Chondrocyte (in vitro differentiated cells): ENCODE data around the gene JAKMIP2. TPM values are rescaled to one million over a fixed set of nuclear protein-coding genes. Genes with fewer than 3 reads are reported as not detected.
"Not testable (repeated sequence)": the region's sequence is repeated elsewhere in the genome, so short reads cannot be mapped to it uniquely, and the experiment has no call there.

Source experiments
- DNase-seq: peaks from one replicate; pipeline ENCODE4 v3.0.0; 2021; ENCODE audit warnings: mixed read lengths, low spot score
- H3K27ac Mint-ChIP-seq: one replicate; pipeline ENCODE4 v1.8.0; 2021; ENCODE audit warnings: mild to moderate bottlenecking, moderate library complexity, mixed read lengths; ENCODE audit not compliant: unreplicated experiment
- H3K27me3 Mint-ChIP-seq: 2 replicates; pipeline ENCODE4 v1.8.0; 2021; ENCODE audit warnings: low read depth, mixed read lengths
- H3K36me3 Mint-ChIP-seq: 2 replicates; pipeline ENCODE4 v1.8.0; 2021; ENCODE audit warnings: low read depth, mixed read lengths
- H3K4me1 Mint-ChIP-seq: 2 replicates; pipeline ENCODE4 v1.8.0; 2021; ENCODE audit warnings: low read depth, mild to moderate bottlenecking, mixed read lengths
- H3K4me3 Mint-ChIP-seq: one replicate; pipeline ENCODE4 v1.8.0; 2021; ENCODE audit warnings: mild to moderate bottlenecking, moderate library complexity, mixed read lengths; ENCODE audit not compliant: unreplicated experiment
- H3K9me3 Mint-ChIP-seq: 2 replicates; pipeline ENCODE4 v1.8.0; 2021; ENCODE audit warnings: low read depth, mixed read lengths
- CTCF ChIP-seq: fragments of 200-600 bp; sonication (generic); IDR thresholded peaks from 2 replicates; pipeline ENCODE4 v1.5.0; 2021; ENCODE audit warnings: antibody characterized with exemption, mild to moderate bottlenecking, moderate library complexity
- total RNA-seq: library from RNA; stranded (reverse); gene quantifications from 3 replicates; pipeline ENCODE4 v1.2.1, GENCODE V29; 2021

Gene JAKMIP2
- total RNA-seq, 1 donor from 2014 or later, result 7.1 TPM

- Mint-ChIP-seq H3K27ac (no peak overlapping the region), H3K27me3 (peaks cover 5% of the 10 kb centered on the region), H3K4me3 (no peak overlapping the region), H3K36me3 (no peaks in the 10 kb centered on the region), H3K4me1 (no peaks in the 10 kb centered on the region), H3K9me3 (peaks cover under 1% of the 10 kb centered on the region)
- no peak for TF ChIP-seq CTCF
- no peak for DNase-seq
Measured at GRCh38 chr5:147809830-147810666, 27.5 kb upstream of the JAKMIP2 start.

DNA sequence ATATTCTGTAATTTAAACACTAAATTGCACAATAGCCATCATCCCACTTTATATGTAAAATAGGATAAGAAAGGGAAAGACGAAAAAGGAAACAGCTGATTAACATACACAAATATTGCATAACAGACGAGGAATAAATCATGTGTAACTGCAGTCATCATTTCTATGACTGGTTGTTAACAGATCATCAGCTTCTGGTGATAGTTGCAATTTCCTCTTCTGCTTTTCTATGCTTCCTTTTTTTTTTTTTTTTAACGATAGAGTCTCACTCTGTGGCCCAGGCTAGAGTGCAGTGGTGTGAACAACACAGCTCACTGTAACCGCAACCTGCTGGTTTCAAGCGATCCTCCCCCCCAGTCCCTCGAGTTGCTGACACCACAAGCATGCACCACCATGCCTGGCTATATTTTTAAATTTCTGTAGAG is 22.5 kb upstream of the JAKMIP2 start:
- H3K36me3 Mint-ChIP-seq, result no peaks in the 10 kb centered on the region
- no peak for TF ChIP-seq CTCF
- no peak for DNase-seq
- no peaks in the 10 kb centered on the region for H3K4me1 Mint-ChIP-seq
- H3K27ac Mint-ChIP-seq, result no peak overlapping the region
- H3K9me3 Mint-ChIP-seq, result no peaks in the 10 kb centered on the region
- no peak overlapping the region for H3K4me3 Mint-ChIP-seq
- H3K27me3 Mint-ChIP-seq, result peaks cover 14% of the 10 kb centered on the region

GRCh38 chr5:147804334-147804733 is 21.8 kb upstream of the JAKMIP2 start:
- DNase-seq, result no peak
- Mint-ChIP-seq H3K9me3 (no peaks in the 10 kb centered on the region), H3K4me1 (no peaks in the 10 kb centered on the region), H3K36me3 (no peaks in the 10 kb centered on the region), H3K27ac (no peak overlapping the region), H3K4me3 (no peak overlapping the region), H3K27me3 (peaks cover 14% of the 10 kb centered on the region)
- TF ChIP-seq CTCF, result no peak

- peaks cover 14% of the 10 kb centered on the region for H3K27me3 Mint-ChIP-seq
- H3K27ac Mint-ChIP-seq, result no peak overlapping the region
- no peak for DNase-seq
- H3K9me3 Mint-ChIP-seq, result no peaks in the 10 kb centered on the region
- H3K36me3 Mint-ChIP-seq, result no peaks in the 10 kb centered on the region
- no peak overlapping the region for H3K4me3 Mint-ChIP-seq
- H3K4me1 Mint-ChIP-seq, result no peaks in the 10 kb centered on the region
- no peak for TF ChIP-seq CTCF
Measured at GRCh38 chr5:147803926-147804325, 21.4 kb upstream of the JAKMIP2 start.

GRCh38 chr5:147803161-147803560 is 20.6 kb upstream of the JAKMIP2 start:
- not testable (repeated sequence) for H3K9me3 Mint-ChIP-seq, H3K27ac Mint-ChIP-seq, H3K36me3 Mint-ChIP-seq, H3K4me3 Mint-ChIP-seq, DNase-seq, H3K4me1 Mint-ChIP-seq
- H3K27me3 Mint-ChIP-seq, result peaks cover 15% of the 10 kb centered on the region

- Mint-ChIP-seq H3K27ac (no peak overlapping the region), H3K4me1 (no peaks in the 10 kb centered on the region), H3K9me3 (no peaks in the 10 kb centered on the region), H3K36me3 (no peaks in the 10 kb centered on the region), H3K4me3 (no peak overlapping the region), H3K27me3 (peaks cover 18% of the 10 kb centered on the region)
- DNase-seq, result no peak
- no peak for TF ChIP-seq CTCF
Measured at GRCh38 chr5:147801461-147801860, 18.9 kb upstream of the JAKMIP2 start.
